Measurements from ENCODE around the gene CREB3L2. TPM values are rescaled to one million over a fixed set of nuclear protein-coding genes. Genes with fewer than 3 reads are reported as not detected.

Gene CREB3L2
- polyA plus RNA-seq, 2 of the 4 experiments (the other 2 are of a cell fraction), result 16.3 to 32.2 TPM

DNA sequence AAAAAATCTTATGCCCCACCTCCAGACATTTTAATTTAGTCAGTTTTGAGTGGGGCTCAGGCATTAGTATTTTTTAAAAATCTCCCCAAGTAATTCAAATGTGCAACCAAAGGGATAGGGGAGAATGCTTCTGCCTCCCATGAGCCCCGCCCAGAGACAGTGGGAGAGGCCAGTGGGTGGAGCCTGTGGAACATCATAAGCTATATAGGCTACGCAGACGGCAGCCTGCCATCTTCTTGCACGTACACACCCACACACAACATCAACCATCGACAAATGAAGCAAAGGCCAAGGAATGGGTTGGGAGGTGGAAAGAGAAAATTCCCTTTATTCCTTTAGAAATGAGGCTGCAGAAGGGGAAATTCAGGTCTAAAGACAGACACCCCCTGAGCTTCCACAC, 25.2 kb downstream of the CREB3L2 start:
- DNase-seq (ENCODE audit: low read depth in 1 of 2, low spot score in 1 of 2) (no peak), FAIRE-seq (no peak), ATAC-seq (no peak)
- ChIA-PET CTCF (interaction anchor here (1.0 to 2.0 kb wide), 2 partner anchors 26 to 32 kb away, joined by 3 to 9 read pairs; partner anchors contain the start of gene CREB3L2), POLR2A (no interaction called here)
- 60% methylated on average over 5 of the region's 5 CpGs for whole genome bisulfite sequencing (ENCODE audit: missing lambda C conversion rate)
- Histone ChIP-seq H3K4me3 (no peak overlapping the region), H3K4me1 (peaks cover 54% of the 10 kb centered on the region), H3K9me3 (no peaks in the 10 kb centered on the region), H3K27ac (peak overlapping the region; percentile 27 to 86; a peak in 4 of 6 replicates), H3K4me2 (peak overlapping the region; percentile 64; the same call in 2 of the 3 replicates)
- TF ChIP-seq MAZ (IDR thresholded peaks at IDR 0.05; ENCODE audit: borderline replicate concordance, low read depth, low read length) (no peak), GATA3 (IDR thresholded peaks at IDR 0.05; ENCODE audit: borderline replicate concordance) (no peak), RARB (CRISPR knock-in tag; IDR thresholded peaks at IDR 0.05) (no peak), CHD4 (IDR thresholded peaks at IDR 0.05; ENCODE audit: borderline replicate concordance) (no peak), KDM5A (IDR thresholded peaks at IDR 0.05) (no peak), ZC3H11A (IDR thresholded peaks at IDR 0.05) (no peak), ESRRA (IDR thresholded peaks at IDR 0.05; ENCODE audit: borderline replicate concordance, low read length) (no peak), HEYL (CRISPR knock-in tag; IDR thresholded peaks at IDR 0.05) (no peak), ZNF302 (CRISPR knock-in tag; IDR thresholded peaks at IDR 0.05) (no peak), RAD21 (conservative IDR thresholded peaks at IDR 0.05 in 1 of 2, IDR thresholded peaks at IDR 0.05 in 1 of 2) (no peak), TFCP2L1 (CRISPR knock-in tag; IDR thresholded peaks at IDR 0.05) (no peak)
- TF ChIP-seq, protein P1, sequence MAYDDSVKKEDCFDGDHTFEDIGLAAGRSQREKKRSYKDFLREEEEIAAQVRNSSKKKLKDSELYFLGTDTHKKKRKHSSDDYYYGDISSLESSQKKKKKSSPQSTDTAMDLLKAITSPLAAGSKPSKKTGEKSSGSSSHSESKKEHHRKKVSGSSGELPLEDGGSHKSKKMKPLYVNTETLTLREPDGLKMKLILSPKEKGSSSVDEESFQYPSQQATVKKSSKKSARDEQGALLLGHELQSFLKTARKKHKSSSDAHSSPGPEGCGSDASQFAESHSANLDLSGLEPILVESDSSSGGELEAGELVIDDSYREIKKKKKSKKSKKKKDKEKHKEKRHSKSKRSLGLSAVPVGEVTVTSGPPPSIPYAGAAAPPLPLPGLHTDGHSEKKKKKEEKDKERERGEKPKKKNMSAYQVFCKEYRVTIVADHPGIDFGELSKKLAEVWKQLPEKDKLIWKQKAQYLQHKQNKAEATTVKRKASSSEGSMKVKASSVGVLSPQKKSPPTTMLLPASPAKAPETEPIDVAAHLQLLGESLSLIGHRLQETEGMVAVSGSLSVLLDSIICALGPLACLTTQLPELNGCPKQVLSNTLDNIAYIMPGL (CRISPR knock-in tag; IDR thresholded peaks at IDR 0.05; ENCODE audit: borderline replicate concordance), result no peak
- TF ChIP-seq, protein P2, sequence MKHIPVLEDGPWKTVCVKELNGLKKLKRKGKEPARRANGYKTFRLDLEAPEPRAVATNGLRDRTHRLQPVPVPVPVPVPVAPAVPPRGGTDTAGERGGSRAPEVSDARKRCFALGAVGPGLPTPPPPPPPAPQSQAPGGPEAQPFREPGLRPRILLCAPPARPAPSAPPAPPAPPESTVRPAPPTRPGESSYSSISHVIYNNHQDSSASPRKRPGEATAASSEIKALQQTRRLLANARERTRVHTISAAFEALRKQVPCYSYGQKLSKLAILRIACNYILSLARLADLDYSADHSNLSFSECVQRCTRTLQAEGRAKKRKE (CRISPR knock-in tag; IDR thresholded peaks at IDR 0.05; ENCODE audit: low read depth), result no peak
- TF ChIP-seq, protein P3, sequence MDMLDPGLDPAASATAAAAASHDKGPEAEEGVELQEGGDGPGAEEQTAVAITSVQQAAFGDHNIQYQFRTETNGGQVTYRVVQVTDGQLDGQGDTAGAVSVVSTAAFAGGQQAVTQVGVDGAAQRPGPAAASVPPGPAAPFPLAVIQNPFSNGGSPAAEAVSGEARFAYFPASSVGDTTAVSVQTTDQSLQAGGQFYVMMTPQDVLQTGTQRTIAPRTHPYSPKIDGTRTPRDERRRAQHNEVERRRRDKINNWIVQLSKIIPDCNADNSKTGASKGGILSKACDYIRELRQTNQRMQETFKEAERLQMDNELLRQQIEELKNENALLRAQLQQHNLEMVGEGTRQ (IDR thresholded peaks at IDR 0.05), result no peak

DNA sequence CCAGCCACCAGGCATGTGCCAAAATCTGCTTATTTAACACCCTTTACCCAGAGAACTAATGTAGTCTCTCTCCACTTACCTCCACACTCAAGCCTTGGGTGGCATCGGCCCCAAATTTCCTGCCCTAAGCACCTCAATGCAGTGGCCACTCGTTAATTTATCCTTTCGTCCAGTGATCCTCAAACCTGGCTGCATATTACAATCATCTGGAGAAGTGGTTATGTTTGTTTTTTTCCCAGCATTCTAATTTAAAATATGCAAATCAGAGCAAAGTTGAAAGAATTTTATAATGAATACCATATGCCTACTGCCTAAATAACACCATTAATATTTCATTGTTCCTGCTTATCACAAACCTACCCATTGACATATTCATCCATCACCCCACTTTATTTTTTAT, 25.7 kb downstream of the CREB3L2 start:
- peak overlapping the region in 1 of 2 experiments; percentile 7; a peak in 1 of 6 replicates for H3K27ac ChIP-seq
- H3K4me1 ChIP-seq, result peaks cover 54% of the 10 kb centered on the region
- DNase-seq (ENCODE audit: low read depth in 1 of 2, low spot score in 1 of 2), result no peak
- ATAC-seq, result no peak
- H3K4me3 ChIP-seq, result no peak overlapping the region
- WGBS (ENCODE audit: missing lambda C conversion rate), result 97% methylated on average over 3 of the region's 3 CpGs
- no peak for FAIRE-seq
- no peak overlapping the region for H3K4me2 ChIP-seq
- POLR2A ChIA-PET, result no interaction called here
- no peaks in the 10 kb centered on the region for H3K9me3 ChIP-seq
- CTCF ChIA-PET, result interaction anchor here (2.0 kb wide), 1 partner anchor 26 kb away, joined by 9 read pairs; the partner anchor contains the start of gene CREB3L2
- TF ChIP-seq, protein P4, sequence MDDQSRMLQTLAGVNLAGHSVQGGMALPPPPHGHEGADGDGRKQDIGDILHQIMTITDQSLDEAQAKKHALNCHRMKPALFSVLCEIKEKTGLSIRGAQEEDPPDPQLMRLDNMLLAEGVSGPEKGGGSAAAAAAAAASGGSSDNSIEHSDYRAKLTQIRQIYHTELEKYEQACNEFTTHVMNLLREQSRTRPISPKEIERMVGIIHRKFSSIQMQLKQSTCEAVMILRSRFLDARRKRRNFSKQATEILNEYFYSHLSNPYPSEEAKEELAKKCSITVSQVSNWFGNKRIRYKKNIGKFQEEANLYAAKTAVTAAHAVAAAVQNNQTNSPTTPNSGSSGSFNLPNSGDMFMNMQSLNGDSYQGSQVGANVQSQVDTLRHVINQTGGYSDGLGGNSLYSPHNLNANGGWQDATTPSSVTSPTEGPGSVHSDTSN (IDR thresholded peaks at IDR 0.05), result no peak
- TF ChIP-seq, protein P3 (IDR thresholded peaks at IDR 0.05), result no peak
- TF ChIP-seq BHLHE40 (IDR thresholded peaks at IDR 0.05; ENCODE audit: low read depth, low read length) (no peak), FOXS1 (CRISPR knock-in tag; IDR thresholded peaks at IDR 0.05) (no peak), HOXB13 (CRISPR knock-in tag; IDR thresholded peaks at IDR 0.05; ENCODE audit: low read depth) (no peak), JUNB (IDR thresholded peaks at IDR 0.05) (no peak), NPAS2 (CRISPR knock-in tag; IDR thresholded peaks at IDR 0.05; ENCODE audit: borderline replicate concordance) (no peak), POLR2A (IDR thresholded peaks at IDR 0.05; ENCODE audit: low read length) (no peak), KDM5A (IDR thresholded peaks at IDR 0.05) (no peak), CHD4 (IDR thresholded peaks at IDR 0.05; ENCODE audit: borderline replicate concordance) (no peak), CBX8 (IDR thresholded peaks at IDR 0.05) (no peak), GATA3 (IDR thresholded peaks at IDR 0.05; ENCODE audit: borderline replicate concordance) (no peak), CHD2 (IDR thresholded peaks at IDR 0.05; ENCODE audit: low read length, partially characterized antibody) (no peak)

Measured in A549 (cell line).